ENCODE results near the gene JMJD6.
"Not testable (repeated sequence)": the region's sequence is repeated elsewhere in the genome, so short reads cannot be mapped to it uniquely, and the experiment has no call there.

Gene JMJD6

DNA sequence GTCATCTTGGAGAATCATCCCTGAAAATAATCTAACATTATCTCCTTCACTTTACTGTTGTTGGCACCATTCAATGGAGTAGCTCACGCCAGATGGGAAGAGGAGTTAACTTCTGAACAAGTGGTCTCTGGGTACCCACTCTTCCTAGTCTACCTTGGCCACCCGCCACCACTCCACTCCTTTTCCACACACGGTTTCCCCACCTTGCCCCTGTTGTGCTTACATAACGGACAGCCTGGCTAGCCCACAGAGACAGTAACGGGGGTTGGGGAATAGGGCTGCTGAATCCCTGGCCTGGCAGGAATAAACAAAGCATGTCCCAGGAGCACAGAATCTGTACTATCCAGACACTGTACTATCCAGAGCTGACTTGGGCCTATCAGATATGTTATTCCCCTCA is 12.1 kb downstream of the JMJD6 start:
- H3K4me1 ChIP-seq (ENCODE audit: insufficient read depth, insufficient read length): peaks cover 6% of the 10 kb centered on the region
- no peak for TF ChIP-seq YY1 (IDR thresholded peaks at IDR 0.05; ENCODE audit: insufficient read depth, insufficient read length)
- no peak for TF ChIP-seq SUZ12 (IDR thresholded peaks at IDR 0.05; ENCODE audit: extremely low read depth, insufficient read depth, insufficient read length)
- no peak for DNase-seq (ENCODE audit: low read depth, low spot score)
- no peak overlapping the region for H3K9ac ChIP-seq (ENCODE audit: insufficient read length, low read depth)
- H3K9me3 ChIP-seq (ENCODE audit: insufficient read depth, low read length): no peaks in the 10 kb centered on the region
- H3K27me3 ChIP-seq (ENCODE audit: insufficient read depth, insufficient read length): peaks cover 10% of the 10 kb centered on the region
- peaks cover 56% of the 10 kb centered on the region for H3K36me3 ChIP-seq (ENCODE audit: insufficient read depth, insufficient read length, low read length)
- no peak overlapping the region for H3K4me3 ChIP-seq (ENCODE audit: insufficient read length, low read depth)

DNA sequence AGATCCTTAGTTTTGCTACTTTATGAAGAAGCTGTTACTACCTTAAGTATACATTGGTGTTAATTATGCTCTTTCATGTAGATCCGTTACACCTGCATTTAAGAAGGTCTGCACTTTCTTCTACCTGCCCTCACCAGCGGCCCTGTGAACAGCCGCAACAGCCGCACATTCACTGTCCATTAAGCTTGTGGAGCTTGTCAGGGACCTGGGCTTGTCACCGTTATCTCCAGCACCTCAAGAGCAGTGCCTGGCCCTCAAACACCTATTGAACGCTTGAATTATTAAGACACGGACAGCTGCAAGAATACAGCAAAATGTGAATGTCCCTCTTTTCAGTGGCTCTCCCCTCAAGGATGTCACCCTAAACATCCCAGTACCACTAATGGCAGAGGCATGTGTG is 12.6 kb downstream of the JMJD6 start:
- TF ChIP-seq ZNF274 (IDR thresholded peaks at IDR 0.05; ENCODE audit: low read depth, low read length) (no peak), SUZ12 (IDR thresholded peaks at IDR 0.05; ENCODE audit: extremely low read depth, insufficient read depth, insufficient read length) (no peak), YY1 (IDR thresholded peaks at IDR 0.05; ENCODE audit: insufficient read depth, insufficient read length) (no peak)
- Histone ChIP-seq H3K36me3 (ENCODE audit: insufficient read depth, insufficient read length, low read length) (peaks cover 50% of the 10 kb centered on the region), H3K27me3 (ENCODE audit: insufficient read depth, insufficient read length) (peaks cover 15% of the 10 kb centered on the region), H3K9me3 (ENCODE audit: insufficient read depth, low read length) (no peaks in the 10 kb centered on the region), H3K4me3 (ENCODE audit: insufficient read length, low read depth) (no peak overlapping the region), H3K4me1 (ENCODE audit: insufficient read depth, insufficient read length) (peaks cover 9% of the 10 kb centered on the region), H3K9ac (ENCODE audit: insufficient read length, low read depth) (no peak overlapping the region)
- DNase-seq (ENCODE audit: low read depth, low spot score): no peak

DNA sequence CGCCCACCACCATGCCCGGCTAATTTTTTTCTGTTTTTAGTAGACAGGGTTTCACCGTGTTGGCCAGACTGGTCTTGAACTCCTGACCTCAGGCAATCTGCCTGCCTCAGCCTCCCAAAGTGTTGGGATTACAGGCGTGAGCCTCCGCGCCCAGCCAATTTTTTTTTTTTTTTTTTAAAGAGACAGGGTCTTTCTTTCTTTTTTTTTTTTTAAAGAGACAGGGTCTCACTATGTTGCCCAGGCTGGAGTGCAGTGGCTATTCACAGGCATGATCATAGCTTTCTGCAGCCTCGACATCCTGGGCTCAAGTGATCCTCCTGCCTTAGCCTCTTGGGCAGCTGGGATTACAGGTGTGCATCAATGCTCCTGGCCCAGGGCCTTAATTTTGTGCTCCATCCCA is 14.1 kb downstream of the JMJD6 start:
- H3K4me1 ChIP-seq (ENCODE audit: insufficient read depth, insufficient read length): peaks cover 15% of the 10 kb centered on the region
- not testable (repeated sequence) for H3K9ac ChIP-seq (ENCODE audit: insufficient read length, low read depth); H3K4me3 ChIP-seq (ENCODE audit: insufficient read length, low read depth); DNase-seq (ENCODE audit: low read depth, low spot score); H3K9me3 ChIP-seq (ENCODE audit: insufficient read depth, low read length)
- H3K27me3 ChIP-seq (ENCODE audit: insufficient read depth, insufficient read length): peaks cover 19% of the 10 kb centered on the region
- peaks cover 38% of the 10 kb centered on the region for H3K36me3 ChIP-seq (ENCODE audit: insufficient read depth, insufficient read length, low read length)

DNA sequence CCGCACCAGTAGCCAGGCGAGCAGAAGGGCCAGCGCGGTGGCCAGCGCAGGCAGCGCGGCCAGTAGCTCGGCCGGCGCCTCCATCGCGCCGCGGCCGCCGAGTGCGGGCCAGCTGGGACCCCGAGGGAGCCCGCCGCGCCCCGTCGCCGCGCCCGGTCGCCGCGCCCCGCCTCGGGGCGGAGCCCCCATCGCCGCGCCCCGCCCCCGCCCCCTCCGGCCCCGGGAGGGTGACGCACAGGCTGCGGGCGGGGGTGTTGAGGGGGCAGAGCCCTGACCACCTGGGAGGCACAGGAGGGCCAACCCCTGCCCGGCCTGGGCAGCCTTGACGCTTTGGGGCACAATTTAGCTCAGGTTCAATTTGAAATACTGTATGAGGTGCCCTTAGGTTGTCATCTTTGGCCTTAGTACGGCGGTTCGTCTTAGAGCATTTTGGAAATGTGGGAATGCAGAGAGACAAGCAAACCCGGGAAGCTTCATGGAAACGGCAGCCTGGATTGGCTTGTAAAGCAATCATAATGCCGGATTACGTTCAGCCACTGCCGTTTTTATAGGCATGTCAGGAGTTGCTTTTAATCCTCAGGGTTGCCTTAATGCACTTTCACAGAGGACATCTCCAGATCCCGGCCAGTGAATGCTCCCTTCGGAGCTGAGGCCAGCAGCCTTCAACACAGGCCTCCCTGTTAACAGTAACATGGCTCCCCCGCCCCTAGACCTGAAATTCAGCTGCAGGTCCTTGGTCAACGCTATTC is 15.4 kb downstream of the JMJD6 start, which contains the start of gene MXRA7:
Gene MXRA7 (minus strand): TSS at position 103 of the 749 bp plus-strand sequence. CDS start 19 bp downstream, at position 84.
- peak within 1 kb of the TSS; percentile 82 for H3K9ac ChIP-seq (ENCODE audit: insufficient read length, low read depth)
- peak; percentile 55 for TF ChIP-seq SUZ12 (IDR thresholded peaks at IDR 0.05; ENCODE audit: extremely low read depth, insufficient read depth, insufficient read length)
- no peak for TF ChIP-seq YY1 (IDR thresholded peaks at IDR 0.05; ENCODE audit: insufficient read depth, insufficient read length)
- H3K36me3 ChIP-seq (ENCODE audit: insufficient read depth, insufficient read length, low read length): peaks cover 25% of the 10 kb centered on the region
- peaks cover 15% of the 10 kb centered on the region for H3K4me1 ChIP-seq (ENCODE audit: insufficient read depth, insufficient read length)
- no peaks in the 10 kb centered on the region for H3K9me3 ChIP-seq (ENCODE audit: insufficient read depth, low read length)
- H3K27me3 ChIP-seq (ENCODE audit: insufficient read depth, insufficient read length): peaks cover 24% of the 10 kb centered on the region
- H3K4me3 ChIP-seq (ENCODE audit: insufficient read length, low read depth): peak within 1 kb of the TSS; percentile 50
- no peak for DNase-seq (ENCODE audit: low read depth, low spot score)

DNA sequence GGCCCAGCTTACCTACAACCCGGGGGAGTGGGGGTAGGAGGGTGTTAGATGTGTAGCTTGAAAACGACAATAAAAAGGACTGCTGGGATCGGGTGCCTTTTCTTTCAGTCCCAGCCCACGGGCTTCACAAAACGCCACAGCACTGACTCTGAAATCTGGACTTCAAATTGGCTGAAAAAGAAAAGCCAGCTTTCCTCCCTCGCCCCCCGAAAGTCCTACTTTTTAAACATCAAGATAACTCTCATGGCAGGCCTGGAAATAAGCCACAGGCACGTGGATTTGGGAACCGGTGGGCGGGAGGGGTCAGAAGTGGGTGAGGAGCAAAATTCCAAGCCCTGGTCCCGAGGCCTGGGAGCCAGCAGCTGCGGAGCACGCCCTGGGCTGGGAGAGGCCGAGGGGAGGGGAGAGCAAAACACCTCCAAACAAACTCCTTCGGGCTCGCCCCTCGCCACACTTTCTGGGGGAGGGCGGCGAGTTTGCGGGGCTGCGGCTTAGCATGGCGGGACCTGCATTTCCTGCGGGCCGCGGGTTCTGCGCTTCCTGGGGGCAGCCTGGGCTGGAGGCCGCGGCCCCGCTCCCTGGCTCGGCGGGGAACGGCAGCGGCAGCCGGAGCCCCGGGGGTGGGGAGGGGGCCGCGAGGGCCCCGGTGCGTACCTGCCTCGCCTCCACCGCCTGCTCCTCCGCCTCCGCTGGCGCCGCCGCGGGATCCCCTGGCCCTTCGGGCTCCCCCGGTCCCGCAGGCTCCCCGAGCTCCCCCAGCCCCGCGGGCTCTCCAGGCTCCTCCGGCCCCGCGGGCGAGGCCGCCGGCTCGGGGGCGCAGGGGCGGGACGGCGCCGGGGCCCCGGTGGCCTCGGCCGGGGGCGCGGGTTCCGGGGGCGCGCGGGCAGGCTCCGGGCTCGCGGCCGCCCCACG is 16.2 kb downstream of the JMJD6 start:
- not testable (repeated sequence) for H3K9me3 ChIP-seq (ENCODE audit: insufficient read depth, low read length); DNase-seq (ENCODE audit: low read depth, low spot score)
- Histone ChIP-seq H3K36me3 (ENCODE audit: insufficient read depth, insufficient read length, low read length) (peaks cover 20% of the 10 kb centered on the region), H3K27me3 (ENCODE audit: insufficient read depth, insufficient read length) (peaks cover 26% of the 10 kb centered on the region), H3K4me3 (ENCODE audit: insufficient read length, low read depth) (peak overlapping the region; percentile 50), H3K9ac (ENCODE audit: insufficient read length, low read depth) (peak overlapping the region; percentile 82), H3K4me1 (ENCODE audit: insufficient read depth, insufficient read length) (peaks cover 15% of the 10 kb centered on the region)

DNA sequence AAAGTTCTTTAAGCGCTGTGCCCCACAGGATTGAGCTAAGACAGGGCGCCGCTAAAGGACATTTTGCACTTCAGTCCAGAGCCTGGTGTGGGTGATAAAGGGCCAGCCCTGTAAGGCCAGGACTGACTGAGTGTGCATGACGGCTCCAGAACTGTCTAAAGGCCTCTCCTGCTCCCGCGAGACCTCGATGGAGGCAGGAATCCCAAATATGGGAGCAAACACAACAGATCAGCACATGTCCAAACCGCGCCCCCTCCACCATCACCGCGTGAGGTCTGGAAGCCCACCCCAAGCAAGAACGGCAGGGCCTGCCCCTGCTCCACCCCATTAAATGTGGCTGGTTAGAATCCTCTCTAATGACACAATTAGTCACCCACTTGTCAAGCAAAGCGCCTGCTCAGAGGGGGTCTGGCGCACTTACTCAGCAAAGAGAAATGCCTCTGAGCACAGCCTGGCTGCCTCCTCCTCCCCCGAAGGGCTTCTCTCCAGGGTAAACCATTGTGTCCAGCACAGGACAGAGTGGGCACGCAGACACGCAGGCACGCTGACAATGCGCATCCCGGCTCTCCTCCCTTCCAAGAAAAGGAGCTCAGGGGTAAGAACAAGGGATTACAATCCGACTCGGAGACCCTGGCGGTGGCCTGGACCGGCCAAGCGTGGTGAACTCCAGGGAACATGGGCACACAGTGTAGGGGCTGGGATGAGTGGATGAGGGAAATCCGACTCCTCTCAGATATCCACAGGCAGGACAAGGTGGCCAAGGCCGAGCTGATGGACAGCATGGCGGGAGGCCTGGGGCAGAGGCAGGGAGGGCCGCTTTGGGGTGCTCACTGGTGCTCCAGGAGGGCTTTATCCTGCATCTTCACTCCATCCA is 17.1 kb downstream of the JMJD6 start:
- Histone ChIP-seq H3K4me3 (ENCODE audit: insufficient read length, low read depth) (peak overlapping the region; percentile 50), H3K36me3 (ENCODE audit: insufficient read depth, insufficient read length, low read length) (peaks cover 18% of the 10 kb centered on the region), H3K27me3 (ENCODE audit: insufficient read depth, insufficient read length) (peaks cover 26% of the 10 kb centered on the region), H3K9me3 (ENCODE audit: insufficient read depth, low read length) (no peaks in the 10 kb centered on the region), H3K4me1 (ENCODE audit: insufficient read depth, insufficient read length) (peaks cover 15% of the 10 kb centered on the region), H3K9ac (ENCODE audit: insufficient read length, low read depth) (peak overlapping the region; percentile 82)
- DNase-seq (ENCODE audit: low read depth, low spot score): no peak
- no peak for TF ChIP-seq ZNF274 (IDR thresholded peaks at IDR 0.05; ENCODE audit: low read depth, low read length)

Data from NT2/D1 (cell line).